HepG2 (cell line): ENCODE data around the gene FBXL13. TPM values are rescaled to one million over a fixed set of nuclear protein-coding genes. Genes with fewer than 3 reads are reported as not detected.

Experiments used
- ATF1 ChIP-seq: IDR thresholded peaks from 2 replicates; pipeline ENCODE4 v1.6.1; 2016; ENCODE audit warnings: mild to moderate bottlenecking, control low read depth
- MTF1 ChIP-seq: sonication (generic); formaldehyde crosslinking; IDR thresholded peaks from 2 replicates; pipeline ENCODE4 v1.5.0; 2020; ENCODE audit warnings: missing genetic modification reagents
- NFE2L2 ChIP-seq: fragments of 150-350 bp; IDR thresholded peaks from 2 replicates; pipeline ENCODE4 v1.6.1; 2014; ENCODE audit warnings: low read length
- POLR2A ChIP-seq, 2 experiments: IDR thresholded peaks; 2 replicates each; pipeline ENCODE4 v1.6.1; 2011; ENCODE audit warnings: low read depth in 2 of 2, low read length in 2 of 2, mild to moderate bottlenecking in 1 of 2, moderate library complexity in 1 of 2; ENCODE audit not compliant: insufficient read depth in 1 of 2
- RBFOX2 ChIP-seq: fragments of 200-400 bp; formaldehyde crosslinking; IDR thresholded peaks from 2 replicates; pipeline ENCODE4 v1.6.1; 2017; ENCODE audit warnings: low read depth, mild to moderate bottlenecking, low read length
- TCF12 ChIP-seq, 2 experiments: fragments of 450-650 bp in 1 of 2; sonication (generic) in 1 of 2; formaldehyde crosslinking in 1 of 2; IDR thresholded peaks; 2 replicates each; pipeline versions ENCODE4 v1.6.1 to v1.8.0; 2017 to 2022; ENCODE audit warnings: antibody characterized with exemption in 1 of 2, mild to moderate bottlenecking in 1 of 2, missing genetic modification reagents in 1 of 2, moderate library complexity in 1 of 2
- ZMYM2 ChIP-seq: sonication (generic); formaldehyde crosslinking; IDR thresholded peaks from 2 replicates; pipeline ENCODE4 v1.8.0; 2022; ENCODE audit warnings: mild to moderate bottlenecking, missing genetic modification reagents
- ZNF205 ChIP-seq: IDR thresholded peaks from 2 replicates; pipeline ENCODE4 v1.6.1; 2018; ENCODE audit warnings: missing biosample characterization, missing genetic modification reagents
- ZNF644 ChIP-seq: IDR thresholded peaks from 2 replicates; pipeline ENCODE4 v1.6.1; 2016; ENCODE audit warnings: low read depth
- ZSCAN30 ChIP-seq: sonication (generic); formaldehyde crosslinking; IDR thresholded peaks from 2 replicates; pipeline ENCODE4 v1.5.0; 2020; ENCODE audit warnings: mild to moderate bottlenecking, missing genetic modification reagents
- polyA plus RNA-seq, 8 experiments: library from polyadenylated mRNA; depleted of rRNA in 3 of 8; stranded (reverse) in 7 of 8; unstranded in 1 of 8; fragments of >200 nt; fragmentation: Illumina TruSeq in 4 of 8; extraction: Trizol in 4 of 8; gene quantifications; 2 replicates each; pipeline versions ENCODE4 v1.2.1 to v1.2.3, GENCODE V29; 2011 to 2016; ENCODE audit warnings: low read depth in 4 of 8, missing spikeins in 1 of 8, mixed read lengths in 1 of 8; ENCODE audit not compliant: insufficient read depth in 1 of 8
- total RNA-seq, 5 experiments: library from RNA; depleted of rRNA; stranded (reverse); fragments of >200 nt; fragmentation: Illumina TruSeq; extraction: Trizol; gene quantifications; 2 replicates each; pipeline ENCODE4 v1.2.3, GENCODE V29; 2016; ENCODE audit warnings: low read depth in 1 of 5
- TF ChIP-seq, protein P1 (sequence below): sonication (generic); formaldehyde crosslinking; IDR thresholded peaks from 2 replicates; pipeline ENCODE4 v1.4.0; 2020; ENCODE audit warnings: mild to moderate bottlenecking, missing genetic modification reagents
- TF ChIP-seq, protein P2 (sequence below): sonication (generic); formaldehyde crosslinking; IDR thresholded peaks from 2 replicates; pipeline ENCODE4 v1.8.0; 2022; ENCODE audit warnings: missing genetic modification reagents, mild to moderate bottlenecking, moderate library complexity, borderline replicate concordance
- TF ChIP-seq, protein P3 (sequence below): sonication (generic); formaldehyde crosslinking; conservative IDR thresholded peaks from 2 replicates; pipeline ENCODE4 v1.8.0; 2022; ENCODE audit warnings: mild to moderate bottlenecking, moderate library complexity, missing genetic modification reagents
- TF ChIP-seq, protein P4 (sequence below): sonication (generic); formaldehyde crosslinking; IDR thresholded peaks from 2 replicates; pipeline ENCODE4 v1.4.0; 2020; ENCODE audit warnings: missing genetic modification reagents, borderline replicate concordance

Gene FBXL13
- total and polyA plus RNA-seq, 2 of the 13 experiments (the other 11 are each of a cell fraction or from before 2014, with no cell fraction given), result 0.24 to 0.77 TPM

DNA sequence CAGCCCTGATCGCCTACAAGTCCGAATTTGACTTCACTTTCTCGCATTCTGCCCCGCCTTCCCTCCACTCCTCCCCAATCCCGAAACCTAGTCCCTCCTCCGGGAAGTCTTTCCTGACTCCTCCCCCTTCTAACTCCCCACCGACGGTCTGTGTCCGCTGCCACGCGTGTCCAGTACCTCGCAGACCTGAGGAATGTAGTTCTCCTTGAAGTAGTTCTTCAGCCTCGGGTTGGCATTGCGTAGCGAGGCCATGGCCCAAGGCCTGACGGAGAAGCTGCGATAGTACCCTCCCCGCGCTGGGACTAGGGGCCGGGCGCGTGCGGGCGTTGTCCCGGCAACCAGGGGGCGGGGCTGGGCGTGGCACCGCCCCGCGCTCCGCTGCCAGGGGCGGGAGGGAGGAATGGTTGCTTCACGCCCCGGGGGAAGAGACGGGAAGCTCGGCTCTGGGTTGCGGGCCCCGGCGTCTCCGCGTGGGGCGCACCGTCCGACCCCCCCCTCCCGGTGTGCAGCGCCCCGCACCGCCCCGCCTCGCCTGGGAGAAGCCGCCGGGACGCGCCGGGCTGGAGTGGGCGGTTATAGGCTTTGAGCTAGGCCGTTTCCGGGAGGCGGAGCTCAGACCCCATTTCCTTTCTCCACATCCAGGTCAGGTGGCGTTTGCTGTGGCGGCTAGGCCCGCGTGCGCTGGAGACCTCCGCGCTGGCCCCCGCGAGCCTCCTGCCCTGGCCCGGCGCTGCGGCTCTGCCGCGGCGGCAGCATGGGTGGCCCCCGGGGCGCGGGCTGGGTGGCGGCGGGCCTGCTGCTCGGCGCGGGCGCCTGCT lies at the start of gene FBXL13, which contains the start of gene ARMC10 (continued):
- TF ChIP-seq, protein P1, sequence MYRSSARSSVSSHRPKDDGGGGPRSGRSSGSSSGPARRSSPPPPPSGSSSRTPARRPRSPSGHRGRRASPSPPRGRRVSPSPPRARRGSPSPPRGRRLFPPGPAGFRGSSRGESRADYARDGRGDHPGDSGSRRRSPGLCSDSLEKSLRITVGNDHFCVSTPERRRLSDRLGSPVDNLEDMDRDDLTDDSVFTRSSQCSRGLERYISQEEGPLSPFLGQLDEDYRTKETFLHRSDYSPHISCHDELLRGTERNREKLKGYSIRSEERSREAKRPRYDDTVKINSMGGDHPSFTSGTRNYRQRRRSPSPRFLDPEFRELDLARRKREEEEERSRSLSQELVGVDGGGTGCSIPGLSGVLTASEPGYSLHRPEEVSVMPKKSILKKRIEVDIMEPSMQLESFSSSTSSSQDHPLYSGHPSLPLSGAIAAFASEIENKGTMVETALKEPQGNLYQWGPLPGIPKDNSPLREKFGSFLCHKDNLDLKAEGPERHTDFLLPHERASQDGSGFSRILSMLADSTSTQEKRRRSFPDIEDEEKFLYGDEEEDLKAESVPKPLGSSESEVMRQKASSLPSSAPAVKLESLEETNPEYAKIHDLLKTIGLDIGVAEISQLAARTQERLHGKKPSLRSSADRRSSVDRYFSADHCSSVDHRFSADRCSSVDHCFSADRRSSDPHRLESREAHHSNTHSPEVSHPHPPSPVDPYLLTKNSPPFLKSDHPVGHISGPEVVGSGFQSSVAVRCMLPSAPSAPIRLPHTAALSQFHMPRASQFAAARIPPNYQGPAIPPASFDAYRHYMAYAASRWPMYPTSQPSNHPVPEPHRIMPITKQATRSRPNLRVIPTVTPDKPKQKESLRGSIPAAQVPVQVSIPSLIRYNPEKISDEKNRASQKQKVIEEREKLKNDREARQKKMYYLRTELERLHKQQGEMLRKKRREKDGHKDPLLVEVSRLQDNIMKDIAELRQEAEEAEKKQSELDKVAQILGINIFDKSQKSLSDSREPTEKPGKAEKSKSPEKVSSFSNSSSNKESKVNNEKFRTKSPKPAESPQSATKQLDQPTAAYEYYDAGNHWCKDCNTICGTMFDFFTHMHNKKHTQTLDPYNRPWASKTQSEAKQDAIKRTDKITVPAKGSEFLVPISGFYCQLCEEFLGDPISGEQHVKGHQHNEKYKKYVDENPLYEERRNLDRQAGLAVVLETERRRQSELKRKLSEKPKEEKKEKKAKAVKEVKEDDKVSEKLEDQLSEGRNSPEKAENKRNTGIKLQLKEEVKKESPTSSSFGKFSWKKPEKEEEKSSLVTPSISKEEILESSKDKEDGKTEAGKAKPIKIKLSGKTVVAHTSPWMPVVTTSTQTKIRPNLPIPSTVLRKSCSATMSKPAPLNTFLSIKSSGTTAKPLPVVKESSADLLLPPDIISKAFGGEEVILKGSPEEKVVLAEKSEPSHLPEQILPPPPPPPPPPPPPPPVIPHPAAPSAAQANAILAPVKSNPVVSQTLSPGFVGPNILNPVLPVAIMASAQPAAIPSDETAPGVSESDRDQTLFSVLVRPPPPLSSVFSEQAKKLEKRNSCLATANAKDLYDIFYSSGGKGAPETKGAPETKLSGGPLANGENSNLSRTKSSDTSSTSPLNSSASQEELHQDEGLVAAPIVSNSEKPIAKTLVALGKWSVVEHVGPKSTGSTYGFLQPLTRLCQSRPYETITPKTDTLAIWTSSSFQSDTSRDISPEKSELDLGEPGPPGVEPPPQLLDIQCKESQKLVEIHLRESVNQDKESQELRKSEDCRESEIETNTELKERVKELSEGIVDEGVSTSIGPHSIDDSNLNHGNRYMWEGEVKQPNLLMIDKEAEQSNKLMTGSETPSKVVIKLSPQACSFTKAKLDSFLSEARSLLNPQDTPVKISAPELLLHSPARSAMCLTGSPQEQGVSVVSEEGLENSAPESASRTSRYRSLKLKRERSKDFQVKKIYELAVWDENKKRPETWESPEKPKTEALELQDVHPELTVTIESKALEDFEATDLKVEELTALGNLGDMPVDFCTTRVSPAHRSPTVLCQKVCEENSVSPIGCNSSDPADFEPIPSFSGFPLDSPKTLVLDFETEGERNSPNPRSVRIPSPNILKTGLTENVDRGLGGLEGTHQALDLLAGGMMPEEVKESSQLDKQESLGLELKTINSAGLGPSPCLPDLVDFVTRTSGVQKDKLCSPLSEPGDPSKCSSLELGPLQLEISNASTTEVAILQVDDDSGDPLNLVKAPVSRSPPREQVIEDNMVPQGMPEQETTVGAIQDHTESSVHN (CRISPR knock-in tag), result no peak
- TF ChIP-seq ZNF205 (CRISPR knock-in tag) (0 out of 2 replicates have a peak, but pooled peaks have one; percentile 16), POLR2A (IDR thresholded peaks at IDR 0.05; ENCODE audit: insufficient read depth in 1 of 2, low read depth in 2 of 2, low read length in 2 of 2) (peak; percentile 86), ZMYM2 (CRISPR knock-in tag) (no peak), NFE2L2 (no peak), MTF1 (CRISPR knock-in tag) (no peak), ZNF644 (CRISPR knock-in tag) (no peak), RBFOX2 (peak; percentile 87), ATF1 (CRISPR knock-in tag) (no peak), ZSCAN30 (CRISPR knock-in tag) (no peak), TCF12 (IDR thresholded peaks at IDR 0.05) (no peak), TCF12 (CRISPR knock-in tag; IDR thresholded peaks at IDR 0.05) (peak; percentile 14; the same call in 1 of the 2 replicates)
- TF ChIP-seq, protein P2, sequence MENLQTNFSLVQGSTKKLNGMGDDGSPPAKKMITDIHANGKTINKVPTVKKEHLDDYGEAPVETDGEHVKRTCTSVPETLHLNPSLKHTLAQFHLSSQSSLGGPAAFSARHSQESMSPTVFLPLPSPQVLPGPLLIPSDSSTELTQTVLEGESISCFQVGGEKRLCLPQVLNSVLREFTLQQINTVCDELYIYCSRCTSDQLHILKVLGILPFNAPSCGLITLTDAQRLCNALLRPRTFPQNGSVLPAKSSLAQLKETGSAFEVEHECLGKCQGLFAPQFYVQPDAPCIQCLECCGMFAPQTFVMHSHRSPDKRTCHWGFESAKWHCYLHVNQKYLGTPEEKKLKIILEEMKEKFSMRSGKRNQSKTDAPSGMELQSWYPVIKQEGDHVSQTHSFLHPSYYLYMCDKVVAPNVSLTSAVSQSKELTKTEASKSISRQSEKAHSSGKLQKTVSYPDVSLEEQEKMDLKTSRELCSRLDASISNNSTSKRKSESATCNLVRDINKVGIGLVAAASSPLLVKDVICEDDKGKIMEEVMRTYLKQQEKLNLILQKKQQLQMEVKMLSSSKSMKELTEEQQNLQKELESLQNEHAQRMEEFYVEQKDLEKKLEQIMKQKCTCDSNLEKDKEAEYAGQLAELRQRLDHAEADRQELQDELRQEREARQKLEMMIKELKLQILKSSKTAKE (CRISPR knock-in tag), result peak; percentile 67; the same call in 1 of the 2 replicates
- TF ChIP-seq, protein P3, sequence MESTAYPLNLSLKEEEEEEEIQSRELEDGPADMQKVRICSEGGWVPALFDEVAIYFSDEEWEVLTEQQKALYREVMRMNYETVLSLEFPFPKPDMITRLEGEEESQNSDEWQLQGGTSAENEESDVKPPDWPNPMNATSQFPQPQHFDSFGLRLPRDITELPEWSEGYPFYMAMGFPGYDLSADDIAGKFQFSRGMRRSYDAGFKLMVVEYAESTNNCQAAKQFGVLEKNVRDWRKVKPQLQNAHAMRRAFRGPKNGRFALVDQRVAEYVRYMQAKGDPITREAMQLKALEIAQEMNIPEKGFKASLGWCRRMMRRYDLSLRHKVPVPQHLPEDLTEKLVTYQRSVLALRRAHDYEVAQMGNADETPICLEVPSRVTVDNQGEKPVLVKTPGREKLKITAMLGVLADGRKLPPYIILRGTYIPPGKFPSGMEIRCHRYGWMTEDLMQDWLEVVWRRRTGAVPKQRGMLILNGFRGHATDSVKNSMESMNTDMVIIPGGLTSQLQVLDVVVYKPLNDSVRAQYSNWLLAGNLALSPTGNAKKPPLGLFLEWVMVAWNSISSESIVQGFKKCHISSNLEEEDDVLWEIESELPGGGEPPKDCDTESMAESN (CRISPR knock-in tag), result peak; percentile 63; the same call in 1 of the 2 replicates
- TF ChIP-seq, protein P4, sequence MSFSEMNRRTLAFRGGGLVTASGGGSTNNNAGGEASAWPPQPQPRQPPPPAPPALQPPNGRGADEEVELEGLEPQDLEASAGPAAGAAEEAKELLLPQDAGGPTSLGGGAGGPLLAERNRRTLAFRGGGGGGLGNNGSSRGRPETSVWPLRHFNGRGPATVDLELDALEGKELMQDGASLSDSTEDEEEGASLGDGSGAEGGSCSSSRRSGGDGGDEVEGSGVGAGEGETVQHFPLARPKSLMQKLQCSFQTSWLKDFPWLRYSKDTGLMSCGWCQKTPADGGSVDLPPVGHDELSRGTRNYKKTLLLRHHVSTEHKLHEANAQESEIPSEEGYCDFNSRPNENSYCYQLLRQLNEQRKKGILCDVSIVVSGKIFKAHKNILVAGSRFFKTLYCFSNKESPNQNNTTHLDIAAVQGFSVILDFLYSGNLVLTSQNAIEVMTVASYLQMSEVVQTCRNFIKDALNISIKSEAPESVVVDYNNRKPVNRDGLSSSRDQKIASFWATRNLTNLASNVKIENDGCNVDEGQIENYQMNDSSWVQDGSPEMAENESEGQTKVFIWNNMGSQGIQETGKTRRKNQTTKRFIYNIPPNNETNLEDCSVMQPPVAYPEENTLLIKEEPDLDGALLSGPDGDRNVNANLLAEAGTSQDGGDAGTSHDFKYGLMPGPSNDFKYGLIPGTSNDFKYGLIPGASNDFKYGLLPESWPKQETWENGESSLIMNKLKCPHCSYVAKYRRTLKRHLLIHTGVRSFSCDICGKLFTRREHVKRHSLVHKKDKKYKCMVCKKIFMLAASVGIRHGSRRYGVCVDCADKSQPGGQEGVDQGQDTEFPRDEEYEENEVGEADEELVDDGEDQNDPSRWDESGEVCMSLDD (CRISPR knock-in tag), result peak; percentile 69
